ENCODE data around the gene EIF4G3.
"Not testable (repeated sequence)": the region's sequence is repeated elsewhere in the genome, so short reads cannot be mapped to it uniquely, and the experiment has no call there.

- not testable (repeated sequence) for TF ChIP-seq EZH2 (IDR thresholded peaks at IDR 0.05; ENCODE audit: borderline replicate concordance, low read depth, low read length, poor library complexity, severe bottlenecking)
- TF ChIP-seq, protein P1, sequence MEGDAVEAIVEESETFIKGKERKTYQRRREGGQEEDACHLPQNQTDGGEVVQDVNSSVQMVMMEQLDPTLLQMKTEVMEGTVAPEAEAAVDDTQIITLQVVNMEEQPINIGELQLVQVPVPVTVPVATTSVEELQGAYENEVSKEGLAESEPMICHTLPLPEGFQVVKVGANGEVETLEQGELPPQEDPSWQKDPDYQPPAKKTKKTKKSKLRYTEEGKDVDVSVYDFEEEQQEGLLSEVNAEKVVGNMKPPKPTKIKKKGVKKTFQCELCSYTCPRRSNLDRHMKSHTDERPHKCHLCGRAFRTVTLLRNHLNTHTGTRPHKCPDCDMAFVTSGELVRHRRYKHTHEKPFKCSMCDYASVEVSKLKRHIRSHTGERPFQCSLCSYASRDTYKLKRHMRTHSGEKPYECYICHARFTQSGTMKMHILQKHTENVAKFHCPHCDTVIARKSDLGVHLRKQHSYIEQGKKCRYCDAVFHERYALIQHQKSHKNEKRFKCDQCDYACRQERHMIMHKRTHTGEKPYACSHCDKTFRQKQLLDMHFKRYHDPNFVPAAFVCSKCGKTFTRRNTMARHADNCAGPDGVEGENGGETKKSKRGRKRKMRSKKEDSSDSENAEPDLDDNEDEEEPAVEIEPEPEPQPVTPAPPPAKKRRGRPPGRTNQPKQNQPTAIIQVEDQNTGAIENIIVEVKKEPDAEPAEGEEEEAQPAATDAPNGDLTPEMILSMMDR (conservative IDR thresholded peaks at IDR 0.05; ENCODE audit: low read depth, low read length) = not testable (repeated sequence)
Observed at GRCh38 chr1:21092545-21092944, 84.2 kb downstream of the EIF4G3 start.

Measured in A673 (cell line).